Renal pelvis (tissue), 12 donors: Measurements from ENCODE around the gene SPINT3. TPM values are rescaled to one million over a fixed set of nuclear protein-coding genes. Genes with fewer than 3 reads are reported as not detected.

ENCODE experiments used
- DNase-seq: peaks from one replicate; pipeline ENCODE4 v3.0.0-alpha.2; 2013
- long read RNA-seq, 16 experiments: transcript quantifications; one replicate each; lab custom pipeline, GENCODE V29; 2026
- polyA plus RNA-seq, 3 donors: library from polyadenylated mRNA; unstranded; fragments of 120-200 nt; gene quantifications; one replicate each; pipeline ENCODE4 v1.2.1, GENCODE V29; 2013; ENCODE audit not compliant: insufficient read length in 3 of 3

The SPINT3 gene, protein sequence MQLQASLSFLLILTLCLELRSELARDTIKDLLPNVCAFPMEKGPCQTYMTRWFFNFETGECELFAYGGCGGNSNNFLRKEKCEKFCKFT
- polyA plus RNA-seq = not detected
- long read RNA-seq, donor 1 = 0 reads
- long read RNA-seq, donor 2 = 0 reads
- long read RNA-seq, donor 3 = 0 reads
- long read RNA-seq, donor 4 = 0 reads
- long read RNA-seq, donor 5 = 0 reads
- long read RNA-seq, donor 6 = 0 reads
- long read RNA-seq, donor 7 = 0 reads
- long read RNA-seq, donor 8 = 0 reads
- long read RNA-seq, donor 9 = 0 reads
- long read RNA-seq, donor 10 = 0 reads
- long read RNA-seq, donor 11 = 0 reads
- long read RNA-seq, donor 12 = 0 reads
- long read RNA-seq, donor 13 = 0 reads
- long read RNA-seq, donor 14 = 0 reads
- long read RNA-seq, donor 15 = 0 reads
- long read RNA-seq, donor 16 = 0 reads

- no peak for DNase-seq
These were observed at the start of gene SPINT3 for GRCh38 chr20:45515147-45515913. SPINT3 (minus strand) TSS chr20:45515622; CDS start chr20:45515608, 14 bp downstream.

- DNase-seq = no peak
These were observed 49.4 kb upstream of the SPINT3 start for GRCh38 chr20:45564760-45565276.

DNA sequence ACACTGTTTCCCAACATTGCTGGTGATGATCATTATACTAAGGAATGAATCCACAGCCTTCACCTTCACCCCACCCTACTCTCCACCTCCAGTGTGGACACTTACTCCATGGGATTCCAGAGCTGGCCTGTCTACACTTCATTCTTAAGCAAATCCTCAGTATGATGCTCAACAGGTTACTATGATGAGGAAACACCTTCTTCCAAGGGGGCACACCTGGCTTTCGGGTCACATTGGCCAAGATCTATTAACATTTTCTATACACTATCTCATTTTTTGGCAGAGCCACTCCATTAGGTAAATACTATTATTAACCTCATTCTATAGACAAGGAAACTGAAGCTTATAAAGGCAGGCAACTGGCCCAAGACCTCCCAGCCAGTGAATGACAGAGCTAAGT is 39.8 kb upstream of the SPINT3 start:
- DNase-seq = no peak

DNA sequence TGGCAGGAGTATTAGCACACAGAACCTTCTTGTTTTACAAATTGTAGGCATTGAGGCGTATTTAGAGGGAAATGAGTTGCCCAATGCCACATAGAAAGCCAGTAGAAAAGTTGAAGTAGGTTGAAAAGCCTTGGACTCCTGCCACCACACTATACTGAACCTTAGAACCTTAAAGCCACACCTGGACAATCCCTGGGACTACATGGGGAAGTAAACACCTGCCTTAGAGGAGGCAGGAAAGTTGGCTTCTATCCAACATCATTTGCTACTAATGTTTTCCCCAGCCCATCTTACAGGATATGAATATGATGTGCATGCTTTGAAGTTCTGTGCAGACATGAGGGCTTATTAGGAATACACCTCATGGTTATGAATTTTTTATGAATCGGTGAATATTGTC is 37.0 kb upstream of the SPINT3 start:
- DNase-seq = no peak

- no peak for DNase-seq
These were observed 35.3 kb upstream of the SPINT3 start for GRCh38 chr20:45550765-45551164.

DNA sequence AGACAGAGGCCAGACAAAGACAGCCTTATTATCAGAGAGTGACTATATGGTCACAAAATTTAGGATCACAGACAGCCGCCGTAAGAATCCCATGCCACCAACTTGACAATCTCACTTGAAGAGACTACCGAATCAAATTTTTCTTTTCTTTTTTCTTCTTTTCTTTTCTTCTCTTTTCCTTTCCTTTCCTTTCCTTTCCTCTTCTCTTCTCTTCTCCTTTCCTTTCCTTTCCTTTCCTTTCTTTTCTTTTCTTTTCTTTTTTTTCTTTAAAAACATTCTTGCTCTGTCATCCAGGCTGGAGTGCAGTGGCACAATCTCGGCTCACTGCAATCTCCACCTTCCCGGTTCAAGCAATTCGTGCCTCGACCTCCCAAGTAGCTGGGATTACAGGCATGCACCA is 33.0 kb upstream of the SPINT3 start:
- no peak for DNase-seq

DNA sequence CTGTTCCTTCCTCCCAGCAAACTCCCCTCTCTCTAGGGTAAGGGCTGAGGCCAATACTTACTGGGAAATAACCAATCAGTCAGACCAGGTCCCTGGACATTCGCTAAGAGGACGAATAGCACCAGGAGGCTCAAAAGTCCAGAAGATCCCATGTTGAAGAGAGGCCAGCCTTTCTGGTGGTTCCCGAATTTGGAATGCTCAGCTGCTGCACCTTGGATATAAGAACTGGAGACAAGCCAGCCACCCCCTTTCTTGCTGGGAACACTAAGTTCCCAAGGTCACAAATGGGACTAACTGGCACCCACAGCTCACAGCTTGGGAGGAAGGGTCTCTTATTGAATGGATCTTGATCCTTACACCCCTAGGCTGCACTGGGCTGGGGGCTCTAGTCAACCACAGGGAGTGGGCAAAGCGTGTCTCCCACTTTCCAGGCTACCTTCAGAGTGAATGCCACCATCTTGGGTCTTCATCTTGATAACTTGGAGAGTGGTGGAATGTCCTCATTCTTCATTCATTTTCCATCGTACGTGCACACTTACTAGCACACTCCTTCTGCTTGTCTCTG is 31.9 kb upstream of the SPINT3 start, which contains the start of gene EPPIN:
Gene EPPIN, minus strand, starts transcription at position 196 of the 565 bp plus-strand sequence. Its CDS starts 44 bp downstream, at position 152.
- DNase-seq = no peak

GRCh38 chr20:45545754-45546453 is 30.5 kb upstream of the SPINT3 start:
- no peak for DNase-seq

- no peak for DNase-seq
These were observed 29.9 kb upstream of the SPINT3 start for GRCh38 chr20:45545351-45545750.

GRCh38 chr20:45539382-45539781 is 24.0 kb upstream of the SPINT3 start, which contains the start of gene WFDC6:
WFDC6 (minus strand) TSS chr20:45539482; CDS start chr20:45539407, 75 bp downstream.
- DNase-seq = no peak

DNA sequence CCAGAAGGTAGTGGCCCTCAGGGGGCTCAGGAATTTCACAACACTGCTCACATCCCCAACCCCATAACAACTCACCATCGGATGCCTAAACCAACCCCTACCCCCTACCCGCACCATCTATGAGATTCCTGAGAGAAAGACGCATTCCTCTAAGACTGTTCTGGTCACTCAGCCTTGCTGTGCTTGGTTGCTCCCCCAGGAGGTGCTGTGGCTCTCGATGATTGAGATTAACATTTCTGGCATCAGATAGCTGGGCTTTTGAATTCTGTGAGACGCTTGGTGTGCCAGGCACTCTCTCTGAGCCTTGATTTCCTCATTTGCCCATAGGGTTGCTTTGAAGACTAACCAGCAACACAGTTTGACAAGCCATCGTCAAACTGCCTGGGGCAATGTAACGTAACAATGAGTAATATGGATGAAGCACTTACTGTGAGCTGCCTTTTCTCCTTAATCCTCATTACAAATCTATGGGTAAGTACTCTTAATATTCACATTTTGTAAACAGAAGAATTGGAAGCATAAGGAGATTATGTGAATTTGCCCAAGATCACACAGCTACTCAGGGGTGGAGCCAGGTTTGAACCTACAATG is 22.9 kb upstream of the SPINT3 start:
- DNase-seq = no peak

- DNase-seq = no peak
These were observed 11.9 kb upstream of the SPINT3 start for GRCh38 chr20:45527294-45527693.

GRCh38 chr20:45523821-45524220 is 8.4 kb upstream of the SPINT3 start:
- no peak for DNase-seq

GRCh38 chr20:45518282-45518681 is 2.9 kb upstream of the SPINT3 start:
- peak; percentile 30 for DNase-seq

GRCh38 chr20:45510242-45510862 is 5.1 kb downstream of the SPINT3 start:
- no peak for DNase-seq

DNA sequence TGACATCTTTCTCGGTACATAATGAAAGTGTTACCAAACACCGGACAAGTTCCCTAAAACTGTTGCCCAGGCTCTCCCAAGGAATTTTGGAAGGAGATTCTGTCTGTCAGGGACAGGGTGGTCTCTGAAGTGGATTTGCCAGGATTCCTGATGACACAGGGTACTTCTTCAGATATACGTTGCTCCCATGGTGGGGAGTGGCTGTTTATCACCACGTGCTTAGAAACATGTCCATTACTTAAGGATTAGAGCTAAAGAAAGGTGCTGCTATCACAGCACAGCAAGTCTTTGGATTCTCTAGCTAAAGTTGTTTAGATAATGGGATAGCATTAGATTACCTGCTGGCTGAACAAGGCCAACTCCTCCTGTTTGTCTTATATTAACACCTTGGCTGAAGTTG is 6.3 kb downstream of the SPINT3 start:
- no peak for DNase-seq

GRCh38 chr20:45508068-45508886 is 7.1 kb downstream of the SPINT3 start:
- DNase-seq = no peak

DNA sequence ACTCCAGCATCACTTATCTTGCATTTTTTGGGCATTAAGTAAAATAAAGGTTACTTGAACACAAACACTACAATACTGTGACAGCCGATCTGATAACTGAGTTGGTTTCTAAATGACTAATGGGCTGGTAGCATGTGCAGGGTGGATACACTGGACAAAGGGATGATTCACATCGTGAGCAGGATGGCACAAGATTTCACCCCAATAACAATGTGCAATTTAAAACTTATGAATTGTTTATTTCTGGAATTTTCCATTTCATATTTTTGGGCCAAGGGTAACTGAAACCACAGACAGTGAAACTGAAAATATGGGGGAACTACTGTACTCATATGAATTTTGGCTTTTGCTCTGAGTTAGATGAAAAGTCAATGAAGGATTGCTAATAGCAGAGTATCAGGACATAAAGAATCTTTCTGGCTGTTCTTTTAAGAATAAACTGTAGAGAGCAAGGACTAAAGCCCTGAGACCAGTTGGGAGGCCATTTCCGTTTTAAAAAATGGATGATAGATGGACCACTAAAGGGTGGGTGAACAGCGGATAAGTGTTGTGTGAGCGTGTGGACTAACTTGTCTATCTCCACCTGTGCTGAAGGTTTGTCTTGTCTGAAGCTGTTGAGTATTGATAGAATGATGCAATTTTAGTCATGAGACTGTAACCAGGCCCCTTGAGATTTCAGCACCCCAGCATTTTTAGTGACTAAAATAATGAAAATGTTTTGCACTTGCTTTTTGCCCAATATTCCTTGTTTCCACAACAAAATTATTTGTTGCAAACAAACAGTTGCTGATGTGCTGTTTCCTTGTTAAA is 8.2 kb downstream of the SPINT3 start:
- DNase-seq = no peak

GRCh38 chr20:45506398-45506797 is 9.0 kb downstream of the SPINT3 start:
- no peak for DNase-seq
